ENCODE measurements around the gene MEF2B. TPM values are rescaled to one million over a fixed set of nuclear protein-coding genes. Genes with fewer than 3 reads are reported as not detected.

The MEF2B gene
- total and polyA plus RNA-seq, 2 experiments from 2014 or later = 7.4 to 8.3 TPM

DNA sequence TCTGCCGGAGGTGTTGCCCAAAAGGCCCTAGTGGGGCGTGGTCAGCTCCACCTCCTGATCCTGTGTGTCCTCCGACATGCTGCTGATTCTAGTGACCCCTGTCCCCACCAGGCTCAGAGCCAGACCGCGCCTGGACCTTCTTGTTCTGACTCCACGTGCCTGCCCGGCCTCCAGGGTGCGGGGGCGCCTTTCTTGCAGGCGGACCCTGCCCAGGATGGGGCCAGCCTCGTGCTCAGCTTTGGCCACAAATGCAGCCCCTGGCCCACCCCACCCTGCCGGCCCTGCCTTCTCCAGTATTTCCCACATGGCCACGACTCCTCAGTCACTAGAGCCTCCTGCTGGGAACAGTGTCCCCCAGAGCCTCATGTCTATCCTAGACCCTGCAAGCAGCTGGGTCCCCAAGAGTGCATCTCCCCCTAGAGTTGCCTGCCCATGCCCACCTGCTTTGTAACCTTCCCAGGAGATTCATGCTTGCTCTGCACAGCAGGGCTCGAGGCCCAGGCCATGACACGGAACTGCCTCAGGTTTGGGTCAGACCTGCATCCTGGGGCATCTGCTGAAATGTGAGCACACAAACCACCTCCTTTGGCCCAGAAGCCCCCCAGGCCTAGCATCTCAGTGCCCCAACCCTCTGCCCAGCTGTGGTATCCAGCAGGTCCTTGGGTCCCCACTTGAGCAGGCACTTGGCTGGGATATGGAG lies 58.8 kb downstream of the MEF2B start (continued):
- TF ChIP-seq, protein P1, sequence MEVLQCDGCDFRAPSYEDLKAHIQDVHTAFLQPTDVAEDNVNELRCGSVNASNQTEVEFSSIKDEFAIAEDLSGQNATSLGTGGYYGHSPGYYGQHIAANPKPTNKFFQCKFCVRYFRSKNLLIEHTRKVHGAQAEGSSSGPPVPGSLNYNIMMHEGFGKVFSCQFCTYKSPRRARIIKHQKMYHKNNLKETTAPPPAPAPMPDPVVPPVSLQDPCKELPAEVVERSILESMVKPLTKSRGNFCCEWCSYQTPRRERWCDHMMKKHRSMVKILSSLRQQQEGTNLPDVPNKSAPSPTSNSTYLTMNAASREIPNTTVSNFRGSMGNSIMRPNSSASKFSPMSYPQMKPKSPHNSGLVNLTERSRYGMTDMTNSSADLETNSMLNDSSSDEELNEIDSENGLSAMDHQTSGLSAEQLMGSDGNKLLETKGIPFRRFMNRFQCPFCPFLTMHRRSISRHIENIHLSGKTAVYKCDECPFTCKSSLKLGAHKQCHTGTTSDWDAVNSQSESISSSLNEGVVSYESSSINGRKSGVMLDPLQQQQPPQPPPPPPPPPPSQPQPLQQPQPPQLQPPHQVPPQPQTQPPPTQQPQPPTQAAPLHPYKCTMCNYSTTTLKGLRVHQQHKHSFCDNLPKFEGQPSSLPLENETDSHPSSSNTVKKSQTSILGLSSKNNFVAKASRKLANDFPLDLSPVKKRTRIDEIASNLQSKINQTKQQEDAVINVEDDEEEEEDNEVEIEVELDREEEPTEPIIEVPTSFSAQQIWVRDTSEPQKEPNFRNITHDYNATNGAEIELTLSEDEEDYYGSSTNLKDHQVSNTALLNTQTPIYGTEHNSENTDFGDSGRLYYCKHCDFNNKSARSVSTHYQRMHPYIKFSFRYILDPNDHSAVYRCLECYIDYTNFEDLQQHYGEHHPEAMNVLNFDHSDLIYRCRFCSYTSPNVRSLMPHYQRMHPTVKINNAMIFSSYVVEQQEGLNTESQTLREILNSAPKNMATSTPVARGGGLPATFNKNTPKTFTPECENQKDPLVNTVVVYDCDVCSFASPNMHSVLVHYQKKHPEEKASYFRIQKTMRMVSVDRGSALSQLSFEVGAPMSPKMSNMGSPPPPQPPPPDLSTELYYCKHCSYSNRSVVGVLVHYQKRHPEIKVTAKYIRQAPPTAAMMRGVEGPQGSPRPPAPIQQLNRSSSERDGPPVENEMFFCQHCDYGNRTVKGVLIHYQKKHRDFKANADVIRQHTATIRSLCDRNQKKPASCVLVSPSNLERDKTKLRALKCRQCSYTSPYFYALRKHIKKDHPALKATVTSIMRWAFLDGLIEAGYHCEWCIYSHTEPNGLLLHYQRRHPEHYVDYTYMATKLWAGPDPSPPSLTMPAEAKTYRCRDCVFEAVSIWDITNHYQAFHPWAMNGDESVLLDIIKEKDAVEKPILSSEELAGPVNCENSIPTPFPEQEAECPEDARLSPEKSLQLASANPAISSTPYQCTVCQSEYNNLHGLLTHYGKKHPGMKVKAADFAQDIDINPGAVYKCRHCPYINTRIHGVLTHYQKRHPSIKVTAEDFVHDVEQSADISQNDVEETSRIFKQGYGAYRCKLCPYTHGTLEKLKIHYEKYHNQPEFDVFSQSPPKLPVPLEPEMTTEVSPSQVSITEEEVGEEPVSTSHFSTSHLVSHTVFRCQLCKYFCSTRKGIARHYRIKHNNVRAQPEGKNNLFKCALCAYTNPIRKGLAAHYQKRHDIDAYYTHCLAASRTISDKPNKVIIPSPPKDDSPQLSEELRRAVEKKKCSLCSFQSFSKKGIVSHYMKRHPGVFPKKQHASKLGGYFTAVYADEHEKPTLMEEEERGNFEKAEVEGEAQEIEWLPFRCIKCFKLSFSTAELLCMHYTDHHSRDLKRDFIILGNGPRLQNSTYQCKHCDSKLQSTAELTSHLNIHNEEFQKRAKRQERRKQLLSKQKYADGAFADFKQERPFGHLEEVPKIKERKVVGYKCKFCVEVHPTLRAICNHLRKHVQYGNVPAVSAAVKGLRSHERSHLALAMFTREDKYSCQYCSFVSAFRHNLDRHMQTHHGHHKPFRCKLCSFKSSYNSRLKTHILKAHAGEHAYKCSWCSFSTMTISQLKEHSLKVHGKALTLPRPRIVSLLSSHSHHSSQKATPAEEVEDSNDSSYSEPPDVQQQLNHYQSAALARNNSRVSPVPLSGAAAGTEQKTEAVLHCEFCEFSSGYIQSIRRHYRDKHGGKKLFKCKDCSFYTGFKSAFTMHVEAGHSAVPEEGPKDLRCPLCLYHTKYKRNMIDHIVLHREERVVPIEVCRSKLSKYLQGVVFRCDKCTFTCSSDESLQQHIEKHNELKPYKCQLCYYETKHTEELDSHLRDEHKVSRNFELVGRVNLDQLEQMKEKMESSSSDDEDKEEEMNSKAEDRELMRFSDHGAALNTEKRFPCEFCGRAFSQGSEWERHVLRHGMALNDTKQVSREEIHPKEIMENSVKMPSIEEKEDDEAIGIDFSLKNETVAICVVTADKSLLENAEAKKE (CRISPR knock-in tag; IDR thresholded peaks at IDR 0.05) = no peak
- TF ChIP-seq ZNF331 (CRISPR knock-in tag; IDR thresholded peaks at IDR 0.05; ENCODE audit: low read depth) (no peak), POLR2AphosphoS5 (IDR thresholded peaks at IDR 0.05; ENCODE audit: low read depth) (no peak), NANOG (IDR thresholded peaks at IDR 0.05; ENCODE audit: borderline replicate concordance) (no peak), JUNB (IDR thresholded peaks at IDR 0.05; ENCODE audit: unreplicated experiment) (no peak), EZH2 (IDR thresholded peaks at IDR 0.05; ENCODE audit: low read depth, unreplicated experiment) (no peak), ZNF114 (CRISPR knock-in tag; IDR thresholded peaks at IDR 0.05) (no peak)
- TF ChIP-seq, protein P2, sequence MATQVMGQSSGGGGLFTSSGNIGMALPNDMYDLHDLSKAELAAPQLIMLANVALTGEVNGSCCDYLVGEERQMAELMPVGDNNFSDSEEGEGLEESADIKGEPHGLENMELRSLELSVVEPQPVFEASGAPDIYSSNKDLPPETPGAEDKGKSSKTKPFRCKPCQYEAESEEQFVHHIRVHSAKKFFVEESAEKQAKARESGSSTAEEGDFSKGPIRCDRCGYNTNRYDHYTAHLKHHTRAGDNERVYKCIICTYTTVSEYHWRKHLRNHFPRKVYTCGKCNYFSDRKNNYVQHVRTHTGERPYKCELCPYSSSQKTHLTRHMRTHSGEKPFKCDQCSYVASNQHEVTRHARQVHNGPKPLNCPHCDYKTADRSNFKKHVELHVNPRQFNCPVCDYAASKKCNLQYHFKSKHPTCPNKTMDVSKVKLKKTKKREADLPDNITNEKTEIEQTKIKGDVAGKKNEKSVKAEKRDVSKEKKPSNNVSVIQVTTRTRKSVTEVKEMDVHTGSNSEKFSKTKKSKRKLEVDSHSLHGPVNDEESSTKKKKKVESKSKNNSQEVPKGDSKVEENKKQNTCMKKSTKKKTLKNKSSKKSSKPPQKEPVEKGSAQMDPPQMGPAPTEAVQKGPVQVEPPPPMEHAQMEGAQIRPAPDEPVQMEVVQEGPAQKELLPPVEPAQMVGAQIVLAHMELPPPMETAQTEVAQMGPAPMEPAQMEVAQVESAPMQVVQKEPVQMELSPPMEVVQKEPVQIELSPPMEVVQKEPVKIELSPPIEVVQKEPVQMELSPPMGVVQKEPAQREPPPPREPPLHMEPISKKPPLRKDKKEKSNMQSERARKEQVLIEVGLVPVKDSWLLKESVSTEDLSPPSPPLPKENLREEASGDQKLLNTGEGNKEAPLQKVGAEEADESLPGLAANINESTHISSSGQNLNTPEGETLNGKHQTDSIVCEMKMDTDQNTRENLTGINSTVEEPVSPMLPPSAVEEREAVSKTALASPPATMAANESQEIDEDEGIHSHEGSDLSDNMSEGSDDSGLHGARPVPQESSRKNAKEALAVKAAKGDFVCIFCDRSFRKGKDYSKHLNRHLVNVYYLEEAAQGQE (IDR thresholded peaks at IDR 0.05; ENCODE audit: unreplicated experiment) = no peak
